ENCODE results near the gene RPL7A. TPM values are rescaled to one million over a fixed set of nuclear protein-coding genes. Genes with fewer than 3 reads are reported as not detected.
"Not testable (repeated sequence)": the region's sequence is repeated elsewhere in the genome, so short reads cannot be mapped to it uniquely, and the experiment has no call there.

The RPL7A gene
- total RNA-seq, 2 donors from 2014 or later = 2,529 to 2,856 TPM

GRCh38 chr9:133333011-133333410 is 15.0 kb upstream of the RPL7A start:
- H3K36me3 Mint-ChIP-seq (ENCODE audit: insufficient read depth in 2 of 2) = peaks cover 8 to 20% of the 10 kb centered on the region in 2 donors
- no peaks in the 10 kb centered on the region for H3K9me3 Mint-ChIP-seq
- DNase-seq (no peak), ATAC-seq (replicated peaks in 1 of 2) (no peak)
- H3K27ac Mint-ChIP-seq = no peak overlapping the region
- H3K27me3 Mint-ChIP-seq (ENCODE audit: low read depth) = no peaks in the 10 kb centered on the region
- H3K4me1 Mint-ChIP-seq (ENCODE audit: low read depth) = peaks cover 40% of the 10 kb centered on the region
- H3K4me3 Mint-ChIP-seq = peak overlapping the region in 1 of 2 donors; percentile 3

DNA sequence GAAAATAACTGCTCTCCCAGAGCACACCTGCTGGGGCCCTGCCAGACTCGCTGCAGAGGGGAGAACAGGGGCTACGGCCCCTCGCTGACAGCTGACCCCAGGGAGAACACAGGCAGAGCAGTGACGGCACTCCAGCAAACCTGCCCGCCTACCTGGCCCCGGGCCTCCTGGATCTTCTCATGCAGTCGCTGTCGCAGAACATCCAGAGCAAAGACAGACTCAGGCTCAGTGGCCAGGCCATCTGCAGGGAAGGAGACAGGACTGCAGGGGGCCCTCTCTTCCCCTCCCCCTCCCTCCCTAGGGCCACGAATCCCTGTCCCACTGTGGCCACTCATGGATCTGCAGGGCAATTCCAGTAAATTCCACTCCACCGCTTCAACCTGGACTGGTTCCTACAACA is 14.5 kb upstream of the RPL7A start:
- no peaks in the 10 kb centered on the region for H3K9me3 Mint-ChIP-seq
- no peak for ATAC-seq (replicated peaks in 1 of 2)
- peaks cover 40% of the 10 kb centered on the region for H3K4me1 Mint-ChIP-seq (ENCODE audit: low read depth)
- peaks cover 8 to 20% of the 10 kb centered on the region in 2 donors for H3K36me3 Mint-ChIP-seq (ENCODE audit: insufficient read depth in 2 of 2)
- no peaks in the 10 kb centered on the region for H3K27me3 Mint-ChIP-seq (ENCODE audit: low read depth)
- H3K27ac Mint-ChIP-seq = no peak overlapping the region
- peak overlapping the region in 1 of 2 donors; percentile 3 for H3K4me3 Mint-ChIP-seq
- DNase-seq = no peak

DNA sequence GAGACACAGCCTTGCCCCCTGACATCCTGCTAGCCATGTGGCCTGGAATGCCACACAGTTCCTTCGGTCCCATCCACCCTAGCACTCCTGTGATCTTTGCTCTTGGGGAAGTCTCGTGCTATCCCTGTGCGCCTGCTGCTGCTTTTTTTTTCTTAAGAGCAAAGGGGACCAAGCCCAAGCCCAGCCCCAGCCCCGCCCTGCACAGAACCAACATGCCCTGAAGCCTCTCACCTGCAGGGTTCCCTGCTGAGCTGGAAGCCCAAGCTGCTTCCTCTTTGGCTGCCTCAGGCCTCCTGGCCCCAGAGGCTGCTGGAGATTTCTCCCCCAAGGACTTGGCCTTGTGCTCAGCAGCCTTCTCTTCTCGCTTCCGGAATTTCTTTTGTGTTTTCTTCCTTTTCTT is 13.9 kb upstream of the RPL7A start:
- Mint-ChIP-seq H3K36me3 (ENCODE audit: insufficient read depth in 2 of 2) (peaks cover 10 to 22% of the 10 kb centered on the region in 2 donors), H3K9me3 (no peaks in the 10 kb centered on the region), H3K27ac (peak overlapping the region; percentile 93), H3K27me3 (ENCODE audit: low read depth) (no peaks in the 10 kb centered on the region), H3K4me1 (ENCODE audit: low read depth) (peaks cover 40% of the 10 kb centered on the region), H3K4me3 (peak overlapping the region; percentile 96)
- DNase-seq (no peak), ATAC-seq (replicated peaks in 1 of 2) (no peak)

GRCh38 chr9:133334888-133335287 is 13.1 kb upstream of the RPL7A start:
- Mint-ChIP-seq H3K36me3 (ENCODE audit: insufficient read depth in 2 of 2) (peaks cover 12 to 29% of the 10 kb centered on the region in 2 donors), H3K27ac (peak overlapping the region; percentile 93), H3K4me3 (peak overlapping the region; percentile 96), H3K4me1 (ENCODE audit: low read depth) (peaks cover 40% of the 10 kb centered on the region)
- H3K9me3 Mint-ChIP-seq; DNase-seq; H3K27me3 Mint-ChIP-seq (ENCODE audit: low read depth); ATAC-seq (replicated peaks in 1 of 2): not testable (repeated sequence)

DNA sequence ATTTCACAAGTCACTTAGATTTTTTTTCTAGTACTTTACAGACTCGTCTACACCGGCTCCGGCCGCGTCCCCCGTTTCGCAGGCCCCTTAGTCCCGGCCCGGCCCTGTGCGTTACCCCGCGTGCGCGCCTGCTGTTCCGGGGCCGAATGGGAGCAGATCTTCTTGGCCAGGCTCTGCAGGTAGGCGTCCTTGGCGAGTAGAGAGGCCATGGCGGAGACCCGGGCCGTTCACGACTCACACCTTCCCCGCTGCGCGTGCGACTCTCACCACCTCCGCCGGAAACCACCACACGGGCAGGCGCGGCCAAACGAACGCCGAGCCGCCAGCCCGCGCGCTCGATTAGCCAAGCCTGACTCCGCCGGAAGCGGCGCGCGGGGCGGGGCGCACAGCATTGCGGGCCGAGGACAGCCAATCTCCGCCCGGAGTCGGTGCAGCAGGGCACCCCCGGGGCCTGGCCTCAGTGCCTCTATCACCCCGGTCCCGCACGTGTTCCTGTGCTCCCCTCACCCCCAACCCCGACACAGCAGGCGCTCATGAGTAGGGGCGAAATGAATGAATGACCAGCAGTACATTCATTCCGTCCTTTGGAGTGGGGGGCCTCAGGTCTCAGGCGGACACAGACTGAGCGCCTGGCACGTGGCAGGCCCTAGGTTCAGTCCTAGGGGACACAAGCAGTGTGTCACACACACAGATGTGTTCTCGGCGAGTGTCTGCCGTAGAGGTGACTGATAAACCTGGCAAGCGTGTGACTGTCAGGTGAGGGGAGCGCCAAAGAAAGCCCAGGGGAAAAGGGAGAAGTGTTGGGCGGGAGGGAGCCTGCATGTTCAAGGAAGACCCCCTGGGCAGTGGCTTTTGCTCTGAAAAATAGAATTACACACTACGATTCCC is 11.8 kb upstream of the RPL7A start, which contains the start of gene SURF6:
SURF6 (minus strand) TSS at position 265 of the 888 bp plus-strand sequence; CDS start at position 209, 56 bp downstream.
- Mint-ChIP-seq H3K4me3 (peak within 1 kb of the TSS; percentile 96), H3K27me3 (ENCODE audit: low read depth) (no peaks in the 10 kb centered on the region), H3K9me3 (no peaks in the 10 kb centered on the region), H3K4me1 (ENCODE audit: low read depth) (peaks cover 46% of the 10 kb centered on the region), H3K27ac (peak within 1 kb of the TSS; percentile 93), H3K36me3 (ENCODE audit: insufficient read depth in 2 of 2) (peaks cover 10 to 32% of the 10 kb centered on the region in 2 donors)
- peak; percentile 94 to 96 for ATAC-seq (replicated peaks in 1 of 2)
- peak; percentile 95 to 96 for DNase-seq

DNA sequence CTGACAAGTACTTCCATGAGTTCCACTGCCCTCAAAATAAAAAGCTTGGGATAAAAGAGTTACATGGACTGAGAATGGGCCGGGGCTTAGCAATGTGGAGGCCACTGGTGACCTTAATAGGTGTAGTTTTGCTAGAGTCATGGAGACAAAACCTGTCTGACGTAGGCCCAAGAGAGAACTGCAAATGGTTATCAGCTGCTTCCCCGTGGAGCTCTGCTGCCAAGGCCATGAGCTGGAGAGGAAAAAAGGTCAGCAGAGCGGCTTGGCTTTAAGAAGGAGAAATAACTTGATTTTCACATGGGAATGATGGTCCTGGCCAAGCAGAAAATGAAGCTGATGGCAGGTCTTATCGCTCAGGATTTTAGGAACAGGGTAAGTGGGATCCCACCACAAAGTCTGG is 8.4 kb upstream of the RPL7A start:
- DNase-seq (no peak), ATAC-seq (replicated peaks in 1 of 2) (no peak)
- Mint-ChIP-seq H3K9me3 (no peaks in the 10 kb centered on the region), H3K27ac (no peak overlapping the region), H3K4me1 (ENCODE audit: low read depth) (peaks cover 45% of the 10 kb centered on the region), H3K4me3 (no peak overlapping the region), H3K36me3 (ENCODE audit: insufficient read depth in 2 of 2) (peaks cover 10 to 21% of the 10 kb centered on the region in 2 donors), H3K27me3 (ENCODE audit: low read depth) (no peaks in the 10 kb centered on the region)

GRCh38 chr9:133340256-133340655 is 7.8 kb upstream of the RPL7A start:
- no peak overlapping the region for H3K4me3 Mint-ChIP-seq
- peak overlapping the region; percentile 65 for H3K27ac Mint-ChIP-seq
- ATAC-seq (replicated peaks in 1 of 2) (no peak), DNase-seq (no peak)
- H3K4me1 Mint-ChIP-seq (ENCODE audit: low read depth) = peaks cover 39% of the 10 kb centered on the region
- no peaks in the 10 kb centered on the region for H3K9me3 Mint-ChIP-seq
- peaks cover 10 to 22% of the 10 kb centered on the region in 2 donors for H3K36me3 Mint-ChIP-seq (ENCODE audit: insufficient read depth in 2 of 2)
- no peaks in the 10 kb centered on the region for H3K27me3 Mint-ChIP-seq (ENCODE audit: low read depth)

DNA sequence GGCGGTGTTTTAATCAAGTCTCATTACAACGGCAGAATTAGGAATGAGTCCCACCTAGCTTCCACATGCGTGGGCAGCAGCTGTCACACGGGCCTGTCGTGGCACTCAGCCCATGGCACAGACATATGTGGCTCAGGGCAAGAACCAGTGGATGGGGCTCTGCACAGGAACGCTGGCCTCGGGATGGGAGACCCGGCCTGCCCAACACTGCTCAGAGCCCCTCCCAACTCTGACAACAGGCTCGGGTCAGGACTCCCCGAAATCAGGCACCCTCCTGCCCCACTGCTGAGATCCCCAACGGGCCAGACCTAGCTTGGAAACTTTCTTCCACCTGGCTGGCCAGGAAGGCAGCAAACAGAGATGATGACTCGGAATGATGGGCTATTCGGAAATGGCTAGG is 7.1 kb upstream of the RPL7A start:
- Mint-ChIP-seq H3K36me3 (ENCODE audit: insufficient read depth in 2 of 2) (peaks cover 6 to 21% of the 10 kb centered on the region in 2 donors), H3K9me3 (no peaks in the 10 kb centered on the region), H3K4me1 (ENCODE audit: low read depth) (peaks cover 35% of the 10 kb centered on the region), H3K4me3 (no peak overlapping the region), H3K27me3 (ENCODE audit: low read depth) (no peaks in the 10 kb centered on the region), H3K27ac (no peak overlapping the region)
- no peak for ATAC-seq (replicated peaks in 1 of 2)
- no peak for DNase-seq

DNA sequence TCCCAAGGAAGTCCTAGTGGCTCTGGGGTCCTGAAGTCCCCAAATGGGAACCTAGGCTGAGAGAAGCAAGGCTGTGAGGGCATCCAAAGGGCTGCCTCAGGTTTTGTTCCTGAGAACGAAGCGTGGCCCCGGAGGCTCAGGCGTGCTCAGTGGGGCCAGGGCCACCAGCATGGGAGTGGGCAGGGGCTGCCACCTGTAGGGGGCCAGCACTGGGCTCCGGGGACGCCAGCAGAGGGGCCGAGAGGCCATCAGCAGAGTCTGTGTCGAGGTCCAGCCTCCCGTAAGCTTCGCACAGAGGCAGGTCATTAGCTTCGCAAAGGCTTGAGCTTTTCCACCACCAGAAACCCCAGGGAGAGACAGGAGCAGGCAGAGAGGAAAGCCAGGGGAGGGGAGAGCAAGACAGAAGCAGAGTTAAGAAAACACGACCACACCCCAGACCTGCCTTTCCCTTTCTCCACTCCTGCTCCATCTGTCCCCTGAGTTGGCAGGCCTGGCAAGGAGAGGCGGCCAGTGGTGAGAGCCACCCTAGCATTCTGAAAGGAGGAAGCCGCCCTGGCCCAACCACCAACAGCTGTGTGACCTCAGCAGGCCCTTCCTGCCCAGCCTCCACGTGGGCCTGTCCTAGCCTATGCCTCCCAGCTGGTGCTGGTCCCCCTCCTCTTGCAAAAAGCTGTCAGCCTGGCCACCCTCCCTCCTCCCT is 6.5 kb upstream of the RPL7A start:
- H3K9me3 Mint-ChIP-seq = no peaks in the 10 kb centered on the region
- H3K36me3 Mint-ChIP-seq (ENCODE audit: insufficient read depth in 2 of 2) = peaks cover 6 to 23% of the 10 kb centered on the region in 2 donors
- DNase-seq (no peak), ATAC-seq (replicated peaks in 1 of 2) (peak in 1 of 2 donors; percentile 22)
- H3K27me3 Mint-ChIP-seq (ENCODE audit: low read depth) = no peaks in the 10 kb centered on the region
- H3K27ac Mint-ChIP-seq = no peak overlapping the region
- peaks cover 37% of the 10 kb centered on the region for H3K4me1 Mint-ChIP-seq (ENCODE audit: low read depth)
- H3K4me3 Mint-ChIP-seq = no peak overlapping the region

- H3K4me1 Mint-ChIP-seq (ENCODE audit: low read depth) = peaks cover 37% of the 10 kb centered on the region
- ATAC-seq (replicated peaks in 1 of 2) = no peak
- no peak overlapping the region for H3K27ac Mint-ChIP-seq
- H3K36me3 Mint-ChIP-seq (ENCODE audit: insufficient read depth in 2 of 2) = peaks cover 6 to 28% of the 10 kb centered on the region in 2 donors
- H3K4me3 Mint-ChIP-seq = no peak overlapping the region
- DNase-seq = no peak
- H3K9me3 Mint-ChIP-seq = no peaks in the 10 kb centered on the region
- no peaks in the 10 kb centered on the region for H3K27me3 Mint-ChIP-seq (ENCODE audit: low read depth)
These were observed 6.0 kb upstream of the RPL7A start for GRCh38 chr9:133342069-133342406.

DNA sequence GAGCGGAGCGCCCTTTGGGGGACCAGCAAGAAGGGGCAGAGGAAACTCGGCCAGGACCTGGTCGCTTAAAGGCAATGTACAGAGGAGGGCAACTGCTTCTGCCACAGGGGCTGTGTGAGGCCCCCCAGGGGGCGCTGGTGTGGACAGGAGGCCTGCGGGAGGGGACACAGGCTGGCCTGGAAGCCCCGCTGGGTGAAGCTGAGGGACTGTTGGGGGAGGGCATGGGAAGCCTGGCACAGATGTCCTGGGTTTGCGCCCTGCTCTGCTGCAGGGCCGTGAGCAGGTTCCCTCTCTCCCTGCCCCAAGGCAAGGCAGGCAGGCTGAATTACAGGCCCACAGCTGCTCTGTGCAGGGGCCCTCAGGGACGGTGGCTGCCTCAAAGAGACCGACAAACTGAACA is 5.4 kb upstream of the RPL7A start:
- Mint-ChIP-seq H3K27me3 (ENCODE audit: low read depth) (no peaks in the 10 kb centered on the region), H3K36me3 (ENCODE audit: insufficient read depth in 2 of 2) (peaks cover 6 to 28% of the 10 kb centered on the region in 2 donors), H3K27ac (no peak overlapping the region), H3K4me3 (no peak overlapping the region), H3K4me1 (ENCODE audit: low read depth) (peaks cover 39% of the 10 kb centered on the region), H3K9me3 (no peaks in the 10 kb centered on the region)
- ATAC-seq (replicated peaks in 1 of 2) = no peak
- DNase-seq = peak in 1 of 2 donors; percentile 29

GRCh38 chr9:133344071-133344470 is 3.9 kb upstream of the RPL7A start:
- Mint-ChIP-seq H3K4me3 (no peak overlapping the region), H3K36me3 (ENCODE audit: insufficient read depth in 2 of 2) (peaks cover 16 to 39% of the 10 kb centered on the region in 2 donors), H3K27me3 (ENCODE audit: low read depth) (no peaks in the 10 kb centered on the region), H3K27ac (no peak overlapping the region), H3K9me3 (no peaks in the 10 kb centered on the region), H3K4me1 (ENCODE audit: low read depth) (peaks cover 46% of the 10 kb centered on the region)
- ATAC-seq (replicated peaks in 1 of 2) (no peak), DNase-seq (no peak)

DNA sequence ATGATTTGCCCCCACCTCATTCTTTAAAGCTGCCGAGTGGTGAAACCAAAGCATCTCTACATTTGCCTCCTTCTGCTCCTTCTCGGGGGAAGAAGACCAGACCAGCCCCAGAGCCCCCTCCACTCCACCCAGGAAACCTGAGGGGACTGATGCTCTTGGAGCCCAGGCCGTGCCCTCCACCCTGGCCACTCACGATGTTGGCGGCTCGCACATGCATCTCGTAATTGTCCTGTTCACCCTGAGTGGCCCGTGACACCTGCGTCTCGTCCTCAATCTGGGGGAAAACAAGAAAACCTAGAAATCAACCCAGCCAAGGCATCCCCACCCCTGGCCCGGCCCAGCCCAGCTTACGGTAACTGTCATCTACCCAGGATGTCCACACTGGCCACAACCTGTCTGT is 3.0 kb upstream of the RPL7A start:
- Mint-ChIP-seq H3K27ac (no peak overlapping the region), H3K27me3 (ENCODE audit: low read depth) (no peaks in the 10 kb centered on the region), H3K4me3 (no peak overlapping the region), H3K36me3 (ENCODE audit: insufficient read depth in 2 of 2) (peaks cover 18 to 37% of the 10 kb centered on the region in 2 donors), H3K4me1 (ENCODE audit: low read depth) (peaks cover 54% of the 10 kb centered on the region), H3K9me3 (no peaks in the 10 kb centered on the region)
- no peak for DNase-seq
- ATAC-seq (replicated peaks in 1 of 2) = no peak
